Stimulated activated CD8-positive, alpha-beta memory T cell treated with anti-CD3 and anti-CD28 coated beads, Interleukin-7, amount 100 ng/mL, for 4 hours (primary cell): Measurements from ENCODE around the gene ACSM3.
"Not testable (repeated sequence)": the region's sequence is repeated elsewhere in the genome, so short reads cannot be mapped to it uniquely, and the experiment has no call there.

ENCODE experiments used
- DNase-seq, 2 donors: peaks; one replicate each; pipeline ENCODE4 v3.0.0-alpha.2; 2020; ENCODE audit warnings: low read depth in 2 of 2

Gene ACSM3

GRCh38 chr16:20755238-20755637 is 8.6 kb upstream of the ACSM3 start:
- DNase-seq: no peak

- not testable (repeated sequence) for DNase-seq
Observed at GRCh38 chr16:20755799-20756198, 8.0 kb upstream of the ACSM3 start.

- DNase-seq: no peak
Observed at GRCh38 chr16:20760346-20760745, 3.5 kb upstream of the ACSM3 start.

DNA sequence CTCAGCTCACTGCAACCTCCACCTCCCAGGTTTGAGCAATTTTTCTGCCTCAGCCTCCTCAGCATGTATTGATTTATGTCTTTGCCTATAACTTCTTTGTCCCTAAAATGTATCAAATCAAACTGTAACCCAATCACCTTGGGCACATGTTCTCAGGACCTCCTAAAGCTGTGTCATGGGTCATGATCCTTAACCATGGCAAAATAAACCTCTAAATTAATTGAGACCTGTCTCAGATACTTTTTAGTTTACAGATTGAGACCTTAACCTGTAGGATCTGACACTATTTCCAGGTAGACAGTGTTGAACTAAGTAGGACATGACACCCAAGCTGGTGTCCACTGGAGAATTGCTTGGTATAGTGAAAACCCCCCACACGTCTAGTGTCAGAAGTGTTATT is 2.6 kb upstream of the ACSM3 start:
- no peak for DNase-seq

DNA sequence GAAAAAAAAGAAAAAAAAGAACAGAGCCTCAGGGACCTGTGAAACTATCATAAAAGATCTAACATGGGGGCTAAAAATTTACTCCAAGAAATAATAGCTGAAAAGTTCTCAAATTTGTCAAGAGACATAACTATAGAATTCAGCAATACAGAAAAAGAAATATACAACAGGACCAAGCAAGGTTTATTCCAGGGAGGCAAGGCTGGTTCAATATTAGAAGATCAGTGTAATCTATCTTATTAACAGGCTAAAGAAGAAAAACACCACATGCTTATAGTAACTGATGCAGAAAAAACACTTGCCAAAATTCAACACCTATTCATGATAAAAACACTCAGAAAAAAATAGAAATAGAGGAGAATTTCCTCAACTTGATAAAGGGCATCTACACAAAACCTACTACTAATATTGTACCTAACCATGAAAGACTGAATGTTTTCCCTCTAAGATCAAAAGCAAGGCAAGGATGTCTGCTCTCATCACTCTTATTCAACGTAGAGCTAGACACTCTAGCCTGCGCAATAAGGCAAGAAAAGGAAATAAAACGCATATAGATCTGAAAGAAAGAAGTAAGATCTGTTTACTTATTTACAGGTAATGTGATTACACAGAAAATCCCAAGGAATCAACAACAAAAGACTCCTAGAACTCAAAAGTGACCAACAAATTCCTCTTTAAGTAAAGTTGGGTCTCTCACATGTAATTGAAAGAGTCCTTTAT is 1.2 kb upstream of the ACSM3 start:
- no peak for DNase-seq

- DNase-seq: not testable (repeated sequence)
Observed at GRCh38 chr16:20764448-20764847, 634 bp downstream of the ACSM3 start.

- DNase-seq: no peak
Observed at GRCh38 chr16:20765732-20766131, 1.9 kb downstream of the ACSM3 start.

DNA sequence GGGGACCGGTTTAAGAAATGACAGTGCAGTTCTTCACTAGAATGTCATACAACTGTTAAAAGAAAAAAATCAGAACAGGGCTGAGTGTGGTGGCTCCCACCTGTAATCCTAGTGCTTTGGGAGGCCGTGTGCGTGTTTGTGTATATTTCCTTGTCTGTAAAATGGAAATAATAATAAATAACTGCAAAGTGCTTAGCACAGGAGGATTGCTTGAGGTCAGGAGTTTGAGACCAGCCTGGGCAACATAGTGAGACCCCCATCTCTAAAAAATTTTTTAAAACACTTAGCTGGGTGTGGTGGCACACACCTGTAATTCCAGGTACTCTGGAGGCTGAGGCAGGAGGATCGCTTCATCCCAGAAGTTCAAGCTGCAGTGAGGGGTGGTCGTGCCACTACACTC is 2.5 kb downstream of the ACSM3 start:
- no peak for DNase-seq

DNA sequence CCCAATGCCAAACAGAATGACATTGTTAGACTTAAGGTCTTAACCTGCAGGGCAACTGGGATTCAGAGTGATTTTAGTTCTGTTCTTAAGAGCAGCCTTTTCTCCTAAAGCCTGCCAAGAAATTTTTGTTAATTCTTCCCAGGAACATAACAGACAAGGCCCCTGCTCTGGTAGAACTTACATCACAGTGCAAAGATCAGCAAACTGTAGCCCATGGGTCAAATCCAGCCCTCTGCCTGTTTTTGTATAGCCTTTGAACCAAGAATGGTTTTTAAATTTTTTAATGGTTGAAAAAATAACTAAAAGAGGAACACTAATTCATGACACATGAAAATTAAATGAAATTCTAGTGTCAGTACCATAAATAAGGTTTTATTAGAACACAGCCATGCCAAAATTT is 3.8 kb downstream of the ACSM3 start:
- no peak for DNase-seq

DNA sequence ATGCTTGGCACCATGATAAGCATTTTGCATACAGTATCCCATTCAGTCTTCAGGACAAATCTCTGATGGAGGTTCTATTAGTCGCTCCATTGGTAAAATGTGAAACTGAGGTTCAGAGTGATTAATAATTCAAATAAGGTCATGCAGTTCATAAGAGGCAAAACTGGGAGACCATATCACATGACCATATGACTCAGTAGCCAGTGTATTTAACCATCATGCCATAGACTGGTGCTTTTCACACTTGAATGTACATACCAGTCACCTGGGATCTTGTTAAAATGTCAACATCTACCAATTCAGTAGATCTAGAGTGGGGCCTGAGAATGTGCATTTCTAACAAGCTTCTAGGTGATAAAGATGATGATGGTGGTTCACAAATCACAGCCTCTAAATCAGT is 4.3 kb downstream of the ACSM3 start:
- DNase-seq: no peak

- DNase-seq: no peak
Observed at GRCh38 chr16:20768818-20769217, 5.0 kb downstream of the ACSM3 start.

DNA sequence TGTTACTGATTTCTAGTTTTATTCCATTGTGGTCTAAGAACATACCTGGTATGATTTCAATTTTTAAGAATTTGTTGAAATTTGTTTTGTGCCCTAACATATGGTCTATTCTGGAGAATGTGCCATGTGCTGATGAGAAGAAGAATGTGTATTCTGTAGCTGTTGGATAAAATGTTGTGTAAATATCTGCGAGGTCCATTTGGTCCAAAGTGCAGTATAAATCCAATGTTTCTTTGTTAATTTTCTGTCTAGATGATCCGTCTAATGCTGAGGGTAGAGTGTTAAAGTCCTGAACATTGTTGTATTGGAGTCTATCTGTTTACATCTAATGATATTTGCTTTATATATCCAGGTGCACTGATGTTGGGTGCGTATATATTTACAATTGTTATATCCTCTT is 9.9 kb downstream of the ACSM3 start:
- no peak for DNase-seq

GRCh38 chr16:20774703-20775362 is 11.0 kb downstream of the ACSM3 start:
- peak; percentile 4 to 12 for DNase-seq

- no peak for DNase-seq
Observed at GRCh38 chr16:20781697-20782096, 17.9 kb downstream of the ACSM3 start.

GRCh38 chr16:20782470-20782869 is 18.7 kb downstream of the ACSM3 start:
- DNase-seq: no peak

- no peak for DNase-seq
Observed at GRCh38 chr16:20784204-20784603, 20.4 kb downstream of the ACSM3 start.

- DNase-seq: no peak
Observed at GRCh38 chr16:20789130-20789529, 25.3 kb downstream of the ACSM3 start.

DNA sequence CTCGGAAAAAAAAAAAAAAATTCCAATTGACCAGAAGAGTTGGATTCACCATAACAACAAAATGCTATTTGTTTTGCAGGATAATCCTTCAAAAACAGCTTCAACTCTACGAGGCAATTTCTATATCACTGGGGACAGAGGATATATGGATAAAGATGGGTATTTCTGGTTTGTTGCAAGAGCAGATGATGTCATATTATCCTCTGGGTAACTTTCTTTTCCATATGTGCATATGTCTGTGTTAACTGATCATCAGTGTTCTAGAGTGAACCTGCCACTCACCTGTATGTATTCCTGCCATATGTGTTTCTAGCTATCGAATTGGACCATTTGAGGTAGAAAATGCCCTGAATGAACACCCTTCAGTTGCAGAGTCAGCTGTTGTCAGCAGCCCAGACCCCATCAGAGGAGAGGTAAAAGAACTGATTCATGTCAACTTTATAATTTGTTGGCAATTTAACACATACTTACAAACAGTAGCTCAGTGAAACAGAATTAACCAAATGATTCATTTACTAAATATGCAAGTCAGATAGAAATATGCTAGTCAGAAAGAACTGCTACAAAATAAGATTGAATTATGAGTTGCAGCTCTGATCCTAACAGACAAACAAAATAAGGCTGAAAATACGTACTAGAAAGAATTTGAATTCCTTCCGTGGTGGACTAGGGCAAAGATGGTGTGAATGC is 28.3 kb downstream of the ACSM3 start:
- DNase-seq: no peak

DNA sequence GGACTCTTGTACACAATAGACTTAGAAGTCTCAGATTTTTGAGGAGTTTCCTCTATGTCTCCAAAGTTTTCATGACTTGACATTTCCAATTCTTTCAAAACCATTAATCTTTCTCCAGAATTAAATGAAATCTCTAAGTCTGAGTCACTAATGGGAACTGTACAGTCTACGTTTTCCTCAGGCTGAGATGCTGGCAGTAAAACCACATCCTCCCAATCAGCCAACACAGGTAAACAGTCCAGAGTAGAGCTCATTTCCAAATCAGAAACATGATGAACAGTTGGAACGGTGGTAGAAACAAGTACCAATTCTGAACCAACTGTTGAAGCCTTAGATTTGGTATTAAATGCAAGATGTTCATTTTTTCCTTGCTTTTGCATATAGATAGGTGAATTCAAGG is 34.5 kb downstream of the ACSM3 start:
- DNase-seq: no peak

GRCh38 chr16:20799599-20799998 is 35.8 kb downstream of the ACSM3 start:
- no peak for DNase-seq

GRCh38 chr16:20801278-20801677 is 37.5 kb downstream of the ACSM3 start:
- DNase-seq: no peak

GRCh38 chr16:20803192-20803560 is 39.4 kb downstream of the ACSM3 start:
- no peak for DNase-seq

DNA sequence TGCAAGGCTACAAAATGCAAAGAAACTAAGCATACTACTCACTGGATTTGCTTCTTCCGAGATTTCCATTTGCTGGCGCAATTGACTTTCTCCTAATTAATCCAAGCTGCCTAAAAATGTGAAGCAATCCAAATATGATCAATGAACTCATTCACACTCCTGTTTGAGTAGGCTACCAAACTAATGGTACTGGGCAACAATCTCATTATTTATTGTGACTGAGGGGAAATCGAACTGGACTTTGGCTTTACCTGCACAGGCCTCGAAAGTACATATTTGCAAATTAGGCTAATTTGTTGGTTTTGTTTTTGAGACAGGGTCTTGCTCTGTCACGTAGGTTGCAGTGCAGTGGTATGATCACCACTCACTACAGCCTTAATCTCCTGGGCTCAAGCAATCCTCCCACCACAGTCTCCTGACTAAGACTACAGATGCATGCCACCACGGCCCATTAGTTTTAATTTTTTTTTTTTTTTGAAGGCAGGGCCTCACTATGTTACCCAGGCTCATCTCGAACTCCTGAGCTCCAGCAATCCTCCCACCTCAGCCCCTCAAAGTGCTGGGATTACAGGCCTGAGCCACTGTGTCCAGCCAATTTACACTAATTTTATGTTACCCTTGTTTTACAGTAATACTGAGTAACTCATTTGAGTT is 39.9 kb downstream of the ACSM3 start:
- no peak for DNase-seq
